HG02840 (cell line): ENCODE measurements around the gene DHRSX.
"Not testable (repeated sequence)": the region's sequence is repeated elsewhere in the genome, so short reads cannot be mapped to it uniquely, and the experiment has no call there.

ENCODE experiments used
- ATAC-seq: cut with Tn5 transposase; IDR thresholded peaks from one replicate; pipeline ENCODE4 v1.9.1; 2021; ENCODE audit warnings: mild to moderate bottlenecking, moderate library complexity, moderate number of reproducible peaks; ENCODE audit not compliant: unreplicated experiment, low FRiP score

DHRSX gene

DNA sequence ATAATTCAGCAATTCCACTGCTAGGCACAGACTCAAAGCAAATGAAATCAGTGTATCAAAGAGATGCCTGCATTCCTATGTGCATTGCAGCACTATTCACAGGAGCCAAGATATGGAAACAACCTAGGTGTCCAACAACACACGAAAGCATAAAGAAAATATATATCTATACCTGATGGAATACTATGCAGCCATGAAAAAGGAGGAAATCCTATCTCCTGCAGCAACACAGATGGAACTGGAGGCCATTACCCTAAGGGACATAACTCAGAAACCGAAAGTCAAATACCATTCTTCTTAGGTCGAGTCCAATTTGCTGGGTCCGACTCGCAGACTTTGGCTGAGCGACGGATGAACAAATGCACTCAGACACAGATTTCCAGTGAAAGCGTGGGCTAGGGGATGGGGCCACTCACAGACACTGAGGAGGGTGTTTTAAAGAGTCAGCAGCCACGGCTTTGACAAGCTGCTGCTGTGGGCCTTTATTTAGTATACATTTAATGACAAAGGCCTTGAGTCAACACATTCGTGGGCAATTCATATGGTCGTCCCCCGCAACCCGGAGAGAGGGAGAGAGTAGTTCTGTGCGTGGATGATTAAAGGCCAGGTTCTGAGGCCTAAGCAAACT lies 93.8 kb downstream of the DHRSX start:
- no peak for ATAC-seq

DNA sequence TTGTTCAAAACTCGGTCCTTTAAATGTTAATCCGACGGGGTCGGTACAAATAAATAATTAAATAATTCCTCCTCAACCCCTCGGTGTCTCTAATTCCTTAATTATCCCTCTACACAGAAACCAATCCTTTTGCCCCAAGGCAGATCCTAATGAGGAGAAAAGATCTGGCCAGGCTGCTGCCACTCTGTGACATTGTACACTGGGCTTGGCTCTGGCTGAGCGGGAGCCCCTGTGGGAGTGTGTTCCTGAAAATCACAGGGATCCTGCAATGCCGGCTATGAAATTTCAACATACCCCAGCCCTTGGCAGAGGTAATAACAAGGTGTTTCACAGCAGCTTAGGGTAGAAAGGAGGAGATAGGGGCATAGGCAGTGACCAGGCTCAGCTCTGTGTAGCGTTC lies 96.0 kb downstream of the DHRSX start:
- no peak for ATAC-seq

DNA sequence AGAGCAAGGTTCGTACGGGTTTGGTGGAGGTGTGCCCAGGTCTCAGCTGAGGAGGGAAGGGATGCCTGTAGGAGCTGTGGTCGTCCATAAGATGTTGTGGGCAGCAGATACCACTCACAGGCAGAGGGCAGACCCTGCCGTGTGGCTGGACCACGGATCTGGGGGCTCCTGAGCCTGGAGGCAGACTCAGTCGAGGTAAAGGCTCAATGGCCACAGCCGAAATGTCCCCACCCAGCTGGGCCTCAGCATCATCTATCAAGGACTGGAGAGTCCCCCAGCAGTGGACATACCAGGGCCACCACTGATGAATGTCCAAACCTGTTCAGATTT lies 98.5 kb downstream of the DHRSX start:
- ATAC-seq, result no peak

DNA sequence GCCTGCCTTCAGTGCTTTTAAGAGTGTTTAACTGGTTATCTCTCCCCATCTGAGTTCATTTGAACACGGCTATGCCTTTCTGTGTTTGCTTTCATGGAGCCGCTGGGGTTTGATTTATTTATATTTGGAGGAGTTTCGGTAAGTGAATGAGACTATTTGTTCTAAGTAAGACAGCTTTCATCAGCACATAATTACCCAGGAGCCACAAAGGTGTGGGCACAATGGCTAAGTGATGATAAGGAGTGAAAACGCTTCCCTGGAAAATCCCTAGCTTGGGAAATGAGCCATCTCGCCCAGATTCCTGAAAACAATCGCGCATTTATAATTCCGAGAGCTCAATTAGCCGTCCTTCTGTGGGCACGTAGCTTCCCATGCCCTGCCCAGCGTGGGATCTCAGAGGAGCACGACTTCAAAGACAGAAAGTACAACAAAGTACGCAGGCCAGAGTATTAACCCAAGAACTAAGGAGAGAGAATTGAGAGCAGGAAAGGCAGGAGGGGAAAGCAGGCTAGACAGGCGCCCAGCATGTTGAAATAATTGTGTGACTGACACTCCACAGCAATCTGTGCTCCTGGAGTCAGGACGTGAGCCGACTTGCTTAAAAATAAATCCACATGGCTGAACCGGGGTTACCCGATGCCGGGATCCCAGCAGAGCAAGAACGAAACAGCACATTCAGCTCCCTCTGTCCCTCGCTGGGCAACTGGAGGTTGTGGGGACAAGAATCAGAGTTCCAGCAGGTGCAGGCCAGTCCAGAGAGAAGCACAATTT lies 99.0 kb downstream of the DHRSX start:
- no peak for ATAC-seq

DNA sequence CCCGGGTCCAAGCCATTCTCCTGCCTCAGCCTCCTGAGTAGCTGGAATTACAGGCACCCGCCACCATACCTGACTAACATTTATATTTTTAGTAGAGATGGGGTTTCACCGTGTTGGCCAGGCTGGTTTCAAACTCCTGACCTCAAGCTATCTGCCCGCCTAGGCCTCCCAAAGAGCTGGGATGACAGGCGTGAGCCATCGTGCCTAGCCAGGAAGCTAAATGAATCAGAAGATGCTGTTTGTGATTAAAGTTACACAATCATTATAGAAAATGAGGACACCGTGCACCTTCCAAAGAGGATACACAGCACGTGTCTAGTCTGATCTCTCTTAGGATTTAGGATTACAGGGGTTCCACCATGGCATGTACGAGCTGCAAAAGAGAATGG lies 99.6 kb downstream of the DHRSX start:
- ATAC-seq, result no peak

DNA sequence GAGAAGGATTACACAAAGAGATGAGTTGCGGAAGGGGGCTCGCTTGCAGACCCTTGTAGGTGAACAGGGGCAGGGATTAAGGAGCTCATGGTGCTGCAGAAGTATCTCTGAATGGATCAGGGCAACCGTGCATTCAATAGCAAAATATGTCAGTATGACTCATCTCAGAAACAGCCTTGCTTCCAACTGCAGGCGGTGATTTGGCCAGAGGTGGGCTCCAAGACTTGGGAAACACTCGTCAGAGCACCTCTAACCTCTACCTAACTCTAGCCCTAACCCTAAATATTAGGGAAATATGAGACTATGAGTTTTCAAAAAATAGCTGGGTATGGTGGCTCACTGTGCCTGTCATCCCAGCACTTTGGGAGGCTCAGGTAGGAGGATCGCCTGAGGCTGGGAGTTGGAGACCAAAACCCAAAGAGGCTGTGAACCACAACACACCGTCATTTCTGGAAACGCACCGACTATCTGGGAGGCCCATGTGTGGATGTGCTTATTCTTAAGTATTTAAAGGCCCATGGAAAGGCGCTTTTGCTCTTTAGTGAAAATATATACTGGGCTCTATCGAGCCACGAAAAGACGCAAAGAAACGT lies 102.6 kb downstream of the DHRSX start:
- ATAC-seq, result no peak

DNA sequence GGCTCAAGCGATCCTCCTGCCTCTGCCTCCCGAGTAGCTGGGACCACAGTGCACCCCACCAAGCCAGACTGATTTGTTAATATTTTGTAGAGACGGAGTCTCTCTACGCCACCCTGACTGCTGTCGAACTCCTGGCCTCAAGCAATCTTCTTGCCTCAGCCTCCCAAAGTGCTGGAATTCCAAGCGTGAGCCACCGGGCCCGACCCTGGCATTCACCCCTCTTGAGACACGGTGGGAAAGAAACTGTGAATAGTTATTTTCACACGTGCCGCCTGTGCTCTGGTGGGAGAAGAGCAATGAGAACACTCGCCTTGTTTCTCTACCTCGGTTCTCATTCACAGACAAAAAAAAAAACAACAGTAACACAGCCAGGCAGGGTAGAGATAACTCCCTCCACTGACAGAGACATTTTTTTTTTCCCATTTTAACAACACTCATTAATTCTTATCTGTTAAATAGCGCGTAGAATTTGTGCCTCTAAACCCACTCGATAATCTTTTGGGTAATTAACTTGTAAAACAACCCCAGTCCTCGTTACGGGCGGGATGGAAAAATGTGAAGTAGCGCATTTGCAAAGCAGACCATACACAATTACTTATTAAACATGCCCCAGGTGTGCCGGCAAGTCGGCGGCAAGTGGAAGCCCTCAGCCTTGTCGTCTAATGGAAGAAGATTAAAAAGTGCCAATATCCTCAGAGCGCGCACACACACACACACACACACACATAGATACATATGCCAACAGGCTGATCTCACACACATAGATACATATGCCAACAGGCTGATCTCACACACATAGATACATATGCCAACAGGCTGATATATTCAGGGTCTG lies 103.3 kb downstream of the DHRSX start:
- ATAC-seq, result no peak

DNA sequence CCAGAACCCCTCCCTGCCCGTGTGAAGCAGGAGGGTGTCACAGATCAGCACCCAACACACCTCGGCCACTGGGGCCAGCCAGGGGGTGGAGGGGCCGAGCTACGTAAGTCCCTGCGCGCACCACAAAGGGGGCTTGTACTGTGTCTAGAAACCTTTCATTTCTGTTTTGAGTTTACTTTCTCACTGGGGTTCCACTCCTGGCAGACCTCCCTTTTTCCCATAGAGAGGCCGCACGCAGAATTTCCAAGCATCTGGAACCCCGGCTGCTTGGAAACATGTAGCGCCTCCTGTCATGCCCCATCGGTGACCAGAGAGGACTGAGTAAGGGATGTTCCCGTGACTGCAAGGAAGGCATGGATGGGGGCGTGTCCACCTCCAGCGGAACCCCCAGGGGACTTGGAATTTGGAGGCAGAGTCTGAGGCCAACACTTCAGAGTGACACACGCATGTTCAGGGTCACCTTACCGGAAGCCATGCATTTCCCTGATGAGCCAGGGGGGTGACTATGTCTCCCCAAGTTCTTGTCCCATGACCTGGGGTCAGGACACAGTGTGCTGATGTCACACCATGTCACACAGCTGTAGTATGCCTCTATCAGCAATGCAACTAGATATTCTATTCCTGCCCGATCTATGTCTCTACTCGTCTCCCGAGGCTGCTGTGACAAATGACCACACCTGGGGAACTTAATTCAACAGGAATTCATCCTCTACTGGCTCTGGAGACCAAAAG lies 105.3 kb downstream of the DHRSX start:
- ATAC-seq, result no peak

DNA sequence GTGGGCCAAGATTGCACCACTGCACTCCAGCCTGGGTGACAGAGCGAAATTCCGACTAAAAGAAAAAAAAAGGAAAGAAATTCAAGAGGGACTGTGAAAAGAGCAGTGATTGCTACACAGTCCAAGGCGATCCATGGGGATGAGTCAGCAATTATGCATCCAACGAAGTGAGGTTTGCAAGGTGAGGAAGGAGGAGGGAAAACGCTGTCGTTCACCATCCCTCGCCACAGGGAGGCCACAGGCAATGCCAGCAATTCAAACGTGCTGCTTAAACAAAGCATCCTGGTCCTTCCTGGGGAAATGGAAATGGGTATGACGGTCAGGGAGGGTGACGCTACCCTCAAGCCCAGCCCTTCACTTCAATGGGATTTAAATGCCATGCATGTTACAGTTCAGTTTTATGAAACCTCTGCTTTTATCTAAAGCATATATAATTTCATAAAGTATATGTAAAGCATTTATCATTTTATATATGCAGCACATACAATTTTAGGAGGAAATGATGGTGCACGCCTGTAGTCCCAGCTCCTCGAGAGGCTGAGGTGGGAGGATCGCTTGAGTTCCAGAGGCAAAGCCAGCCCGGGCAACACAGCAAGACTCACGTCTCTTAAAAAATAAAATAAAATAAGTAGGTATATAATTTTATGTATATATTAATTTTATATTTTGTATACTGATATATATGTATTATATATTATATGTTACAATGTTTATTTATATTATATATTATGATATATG lies 108.7 kb downstream of the DHRSX start:
- ATAC-seq, result no peak

DNA sequence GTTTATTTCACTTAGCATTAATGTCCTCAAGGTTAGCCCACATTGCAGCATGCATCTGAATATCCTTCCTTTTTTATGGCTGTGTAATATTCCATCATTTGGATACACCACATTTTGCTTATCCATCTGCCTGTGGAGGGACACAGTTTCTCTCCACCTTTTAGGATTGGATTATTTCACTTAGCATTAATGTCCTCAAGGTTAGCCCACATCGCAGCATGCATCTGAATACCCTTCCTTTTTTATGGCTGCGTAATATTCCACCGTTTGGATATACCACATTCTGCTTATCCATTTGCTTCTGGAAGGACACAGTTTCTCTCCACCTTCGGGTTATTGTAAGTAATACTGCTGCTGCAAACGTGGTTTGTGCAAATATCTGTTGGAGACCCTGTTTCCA lies 110.0 kb downstream of the DHRSX start:
- ATAC-seq, result no peak

DNA sequence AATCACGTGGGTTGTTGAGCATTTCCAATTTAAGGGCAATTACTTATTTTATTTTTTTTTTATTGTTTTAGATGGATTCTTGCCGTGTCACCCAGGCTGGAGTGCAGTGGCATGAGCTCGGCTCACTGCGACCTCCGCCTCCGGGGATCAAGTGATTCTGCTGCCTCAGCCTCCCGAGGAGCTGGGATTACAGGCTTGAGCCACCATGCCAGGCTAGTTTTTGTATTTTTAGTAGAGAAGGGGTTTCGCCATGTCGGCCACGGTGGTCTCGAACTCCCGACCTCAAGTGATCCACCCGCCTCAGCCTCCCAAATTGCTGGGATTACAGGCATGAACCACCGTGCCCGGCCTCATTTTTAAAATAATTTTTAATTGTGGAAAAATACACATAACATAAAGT lies 111.0 kb downstream of the DHRSX start:
- not testable (repeated sequence) for ATAC-seq

DNA sequence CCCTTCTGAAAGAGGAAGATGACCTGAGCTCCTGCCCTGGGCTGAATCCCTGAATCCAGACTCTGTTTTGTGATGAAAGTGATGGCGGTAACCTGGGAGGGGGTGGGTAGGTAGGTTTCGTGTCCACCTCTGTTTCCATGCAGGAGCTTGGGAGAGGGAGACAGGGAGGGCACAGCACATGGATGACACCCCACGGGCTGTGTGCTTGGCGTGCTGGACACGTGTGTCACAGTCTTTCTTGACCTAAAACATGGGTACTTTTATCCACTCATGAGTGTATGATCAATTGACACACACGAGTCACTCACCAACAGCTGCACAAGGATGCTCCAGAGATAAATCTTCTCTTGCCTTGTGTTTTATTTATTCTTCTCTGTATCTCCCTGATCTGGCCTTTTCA lies 111.5 kb downstream of the DHRSX start:
- no peak for ATAC-seq

DNA sequence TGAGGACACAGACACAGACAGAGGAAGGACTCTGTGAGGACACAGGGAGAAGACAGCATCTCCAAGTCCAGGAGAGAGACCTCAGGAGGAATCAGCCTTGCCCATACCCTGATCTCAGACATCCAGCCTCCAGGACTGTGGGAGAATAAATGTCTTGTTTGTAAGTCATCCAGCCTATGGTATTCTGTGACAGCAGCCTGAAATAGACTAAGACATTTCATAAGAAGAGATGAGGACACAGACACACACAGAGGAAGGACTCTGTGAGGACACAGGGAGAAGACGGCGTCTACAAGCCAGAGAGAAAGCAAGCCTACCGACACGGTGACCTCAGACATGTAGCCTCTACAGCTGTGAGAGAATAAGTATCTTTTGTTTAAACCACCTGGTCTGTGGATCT lies 112.1 kb downstream of the DHRSX start:
- ATAC-seq, result no peak

DNA sequence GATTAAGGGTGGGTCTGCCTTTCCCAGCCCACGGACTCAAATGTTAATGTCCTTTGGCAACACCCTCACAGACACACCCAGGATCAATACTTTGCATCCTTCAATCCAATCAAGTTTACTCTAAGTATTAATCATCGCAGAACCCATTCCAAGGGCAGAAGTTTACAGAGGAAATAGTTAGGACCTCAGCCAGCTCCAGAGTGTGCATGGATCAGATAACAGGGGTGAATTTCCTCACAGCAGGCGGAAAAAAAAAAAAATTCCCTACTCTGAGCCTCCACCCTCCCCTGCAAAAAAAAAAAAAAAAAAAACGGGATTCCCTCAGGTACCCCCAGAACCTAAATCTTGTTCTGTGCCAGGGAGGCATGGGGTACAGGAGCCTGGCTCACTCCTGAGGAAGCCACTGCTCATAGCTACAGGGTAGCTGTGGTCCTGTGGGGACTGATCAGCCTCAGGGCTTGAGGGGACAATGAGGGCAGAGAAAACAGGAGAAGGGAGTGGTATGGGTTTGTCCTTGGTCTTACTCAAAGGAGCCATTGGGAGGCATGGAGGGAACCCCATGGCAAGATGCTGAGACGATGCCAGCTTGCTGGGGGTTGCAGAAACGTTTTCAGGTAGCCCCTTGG lies 113.0 kb downstream of the DHRSX start:
- no peak for ATAC-seq

DNA sequence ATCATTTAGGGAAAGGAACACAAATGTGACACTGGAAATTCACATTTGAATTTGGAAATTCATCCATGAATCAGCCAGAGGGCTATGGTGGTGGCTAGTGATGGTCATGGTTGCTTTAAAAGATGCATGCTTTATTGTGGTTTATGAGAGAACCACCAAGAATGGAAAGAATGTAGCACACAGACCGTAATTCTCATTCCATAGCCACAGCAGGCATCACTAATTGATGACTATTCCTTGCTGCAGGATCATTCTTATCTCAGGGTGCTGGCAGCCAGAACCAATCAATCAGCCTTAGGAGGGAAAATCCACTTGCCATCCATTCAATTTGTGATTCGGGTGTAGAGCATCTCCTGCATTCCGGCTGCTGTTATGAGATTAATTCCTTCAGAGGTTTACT lies 115.6 kb downstream of the DHRSX start:
- ATAC-seq, result no peak

DNA sequence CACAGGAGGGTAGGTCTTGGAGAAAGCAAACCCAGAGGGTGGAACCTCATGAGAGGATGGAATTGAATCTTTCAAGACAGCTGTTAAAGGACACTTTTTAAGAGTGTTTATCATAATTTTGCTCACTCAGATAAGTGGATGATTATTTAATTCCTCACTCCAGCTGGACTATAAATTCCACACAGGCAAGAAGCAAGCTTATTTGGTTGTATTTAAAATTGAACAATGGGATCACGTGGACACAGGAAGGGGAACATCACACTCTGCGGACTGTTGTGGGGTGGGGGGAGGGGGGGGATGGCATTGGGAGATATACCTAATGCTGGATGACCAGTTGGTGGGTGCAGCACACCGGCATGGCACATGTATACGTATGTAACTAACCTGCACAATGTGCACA lies 116.3 kb downstream of the DHRSX start:
- no peak for ATAC-seq

DNA sequence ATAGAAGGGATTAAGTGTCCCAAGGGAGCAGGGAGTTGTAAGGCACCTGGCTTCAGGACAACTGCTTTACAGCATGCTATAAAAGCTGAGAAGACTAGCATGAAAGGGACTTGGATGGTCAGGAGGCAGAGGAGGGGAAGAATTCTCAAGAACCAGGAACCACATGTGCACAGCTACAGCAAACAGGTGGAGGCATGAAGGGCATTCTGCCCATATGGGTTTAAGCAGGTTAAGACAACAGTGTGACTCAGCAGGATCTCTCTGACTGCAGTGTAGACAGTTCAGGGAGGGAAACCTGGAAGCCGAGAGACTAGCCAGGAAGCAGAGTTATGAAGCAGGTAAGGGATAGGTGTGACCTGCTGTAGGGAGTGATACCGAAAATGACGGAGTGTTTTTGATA lies 117.0 kb downstream of the DHRSX start:
- no peak for ATAC-seq

DNA sequence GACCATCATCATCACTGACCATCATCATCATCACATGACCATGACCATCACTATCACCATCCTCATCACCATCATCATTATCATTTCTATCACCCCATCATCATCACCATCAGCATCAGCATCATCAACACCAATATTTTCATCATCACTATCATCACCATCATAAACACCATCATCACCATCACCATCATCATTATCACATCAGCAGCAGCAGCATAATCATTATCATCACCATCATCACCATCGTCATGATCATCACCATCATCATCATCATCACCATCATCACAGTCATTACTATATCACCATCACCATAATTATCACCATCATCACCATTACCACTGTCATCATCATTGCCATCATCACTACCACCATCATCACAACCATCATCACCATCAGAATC lies 117.6 kb downstream of the DHRSX start:
- no peak for ATAC-seq

DNA sequence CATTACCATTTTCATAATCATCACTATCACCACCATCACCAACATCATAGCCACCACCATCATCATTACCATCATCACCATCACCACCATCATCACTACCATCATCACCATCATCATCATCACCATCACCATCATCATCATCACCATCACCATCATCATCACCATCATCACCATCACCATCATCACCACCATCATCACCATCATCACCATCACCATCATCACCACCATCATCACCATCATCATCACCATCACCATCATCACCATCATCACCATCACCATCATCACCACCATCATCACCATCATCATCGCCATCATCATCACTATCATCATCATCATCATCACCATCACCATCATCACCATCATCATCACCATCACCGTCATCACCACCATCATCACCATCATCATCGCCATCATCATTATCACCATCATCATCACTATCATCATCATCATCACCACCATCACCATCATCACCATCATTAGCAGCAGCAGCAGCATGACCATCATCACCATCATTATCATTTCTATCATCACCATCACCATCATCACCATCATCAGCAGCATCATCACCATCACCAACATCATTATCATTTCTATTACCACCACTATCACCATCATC lies 118.2 kb downstream of the DHRSX start:
- ATAC-seq, result not testable (repeated sequence)
